Measurements from ENCODE around the gene ILF2.

The ILF2 gene

DNA sequence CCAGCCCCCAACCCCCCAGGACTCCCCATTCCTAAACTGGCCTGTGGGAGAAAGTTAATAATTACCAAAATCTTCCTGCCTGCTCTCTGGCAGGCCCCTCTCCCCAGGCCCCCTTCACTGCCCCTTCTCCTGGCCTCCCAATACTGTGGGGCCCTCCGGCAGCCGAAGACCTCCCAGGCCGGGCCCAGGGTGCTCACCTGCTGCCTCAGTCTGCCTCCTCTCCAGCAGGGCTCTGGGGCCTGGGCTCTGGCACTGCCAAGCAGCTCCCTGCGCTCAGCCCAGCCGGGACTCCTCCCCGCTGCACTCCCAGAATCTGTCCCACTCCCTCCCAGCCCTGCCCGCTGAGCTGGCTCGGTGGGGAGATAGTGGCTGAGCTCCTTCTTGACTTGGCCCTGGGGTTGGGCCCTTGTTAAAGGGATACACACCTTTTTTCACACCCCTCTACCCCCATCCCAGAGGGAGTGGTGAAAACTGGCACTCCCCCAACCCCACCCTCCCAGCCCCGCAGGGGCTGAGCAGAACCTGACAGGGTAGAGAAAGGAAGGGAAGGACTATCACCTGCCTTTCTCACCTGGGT is 58.0 kb downstream of the ILF2 start, which contains the start of gene S100A16 (continued):
- TF ChIP-seq ZNF211 (tag by site-specific recombination; IDR thresholded peaks at IDR 0.05; ENCODE audit: low read depth) (no peak), KLF1 (tag by site-specific recombination; IDR thresholded peaks at IDR 0.05) (peak; percentile 74), ZNF555 (tag by site-specific recombination; conservative IDR thresholded peaks at IDR 0.05) (no peak), GLIS2 (tag by site-specific recombination; IDR thresholded peaks at IDR 0.05) (0 out of 2 replicates have a peak, but pooled peaks have one; percentile 3), ZNF426 (tag by site-specific recombination; IDR thresholded peaks at IDR 0.05) (no peak)
- TF ChIP-seq, protein P1, sequence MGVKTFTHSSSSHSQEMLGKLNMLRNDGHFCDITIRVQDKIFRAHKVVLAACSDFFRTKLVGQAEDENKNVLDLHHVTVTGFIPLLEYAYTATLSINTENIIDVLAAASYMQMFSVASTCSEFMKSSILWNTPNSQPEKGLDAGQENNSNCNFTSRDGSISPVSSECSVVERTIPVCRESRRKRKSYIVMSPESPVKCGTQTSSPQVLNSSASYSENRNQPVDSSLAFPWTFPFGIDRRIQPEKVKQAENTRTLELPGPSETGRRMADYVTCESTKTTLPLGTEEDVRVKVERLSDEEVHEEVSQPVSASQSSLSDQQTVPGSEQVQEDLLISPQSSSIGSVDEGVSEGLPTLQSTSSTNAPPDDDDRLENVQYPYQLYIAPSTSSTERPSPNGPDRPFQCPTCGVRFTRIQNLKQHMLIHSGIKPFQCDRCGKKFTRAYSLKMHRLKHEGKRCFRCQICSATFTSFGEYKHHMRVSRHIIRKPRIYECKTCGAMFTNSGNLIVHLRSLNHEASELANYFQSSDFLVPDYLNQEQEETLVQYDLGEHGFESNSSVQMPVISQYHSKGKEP (tag by site-specific recombination; IDR thresholded peaks at IDR 0.05), result no peak
- TF ChIP-seq, protein P2, sequence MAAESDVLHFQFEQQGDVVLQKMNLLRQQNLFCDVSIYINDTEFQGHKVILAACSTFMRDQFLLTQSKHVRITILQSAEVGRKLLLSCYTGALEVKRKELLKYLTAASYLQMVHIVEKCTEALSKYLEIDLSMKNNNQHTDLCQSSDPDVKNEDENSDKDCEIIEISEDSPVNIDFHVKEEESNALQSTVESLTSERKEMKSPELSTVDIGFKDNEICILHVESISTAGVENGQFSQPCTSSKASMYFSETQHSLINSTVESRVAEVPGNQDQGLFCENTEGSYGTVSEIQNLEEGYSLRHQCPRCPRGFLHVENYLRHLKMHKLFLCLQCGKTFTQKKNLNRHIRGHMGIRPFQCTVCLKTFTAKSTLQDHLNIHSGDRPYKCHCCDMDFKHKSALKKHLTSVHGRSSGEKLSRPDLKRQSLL (tag by site-specific recombination; IDR thresholded peaks at IDR 0.05), result no peak

DNA sequence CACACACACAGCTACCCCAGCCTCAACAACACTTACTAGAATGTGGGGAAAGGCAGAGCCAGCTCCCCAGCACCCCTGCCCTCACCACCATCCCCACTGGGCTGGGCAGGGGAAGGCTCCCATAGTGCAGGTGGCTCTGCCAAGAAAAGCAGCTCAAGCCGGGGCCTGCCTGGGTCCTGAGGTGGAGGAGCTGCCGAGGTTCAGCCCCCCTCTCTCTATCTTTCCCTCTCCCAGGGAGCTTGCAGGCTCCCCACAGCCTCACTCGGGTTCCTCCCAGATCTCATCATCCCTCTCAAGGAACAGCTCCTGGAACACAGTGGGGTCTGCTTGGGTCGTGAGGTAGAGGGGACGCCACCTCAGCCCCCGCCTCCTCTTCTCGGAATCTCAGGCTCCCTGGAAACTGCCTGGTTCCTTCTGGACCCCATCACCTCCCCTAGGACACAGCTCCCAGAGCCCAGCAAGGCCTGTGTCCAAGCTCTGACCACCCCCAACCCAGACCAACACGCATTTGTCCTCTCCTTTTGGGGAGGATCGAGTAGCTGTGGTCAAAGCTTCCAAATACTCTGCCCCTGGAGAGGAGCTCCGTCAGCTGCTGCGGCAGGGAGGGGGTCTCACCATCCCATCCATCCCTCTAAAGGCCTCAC is 58.6 kb downstream of the ILF2 start:
- Histone ChIP-seq H3K27ac (ENCODE audit: extremely low read depth, low read depth, low read length) (no peak overlapping the region), H3K9me3 (ENCODE audit: control insufficient read depth, insufficient read depth, low read depth, low read length) (no peaks in the 10 kb centered on the region), H3K4me1 (ENCODE audit: control insufficient read depth, insufficient read depth, low read length) (no peaks in the 10 kb centered on the region), H3K4me3 (ENCODE audit: low read depth, low read length) (no peak overlapping the region), H3K36me3 (ENCODE audit: control insufficient read depth in 2 of 2, insufficient read depth in 1 of 2, low read length in 2 of 2) (no peaks in the 10 kb centered on the region)
- no peak for TF ChIP-seq GLI2 (tag by site-specific recombination; IDR thresholded peaks at IDR 0.05; ENCODE audit: borderline replicate concordance, low read depth)
- TF ChIP-seq ZNF416 (tag by site-specific recombination; IDR thresholded peaks at IDR 0.05), result no peak
- TF ChIP-seq ZNF48 (tag by site-specific recombination; IDR thresholded peaks at IDR 0.05), result no peak
- no peak for TF ChIP-seq ZNF621 (tag by site-specific recombination; IDR thresholded peaks at IDR 0.05)
- 0 out of 2 replicates have a peak, but pooled peaks have one; percentile 9 for TF ChIP-seq GLIS2 (tag by site-specific recombination; IDR thresholded peaks at IDR 0.05)
- TF ChIP-seq ZNF501 (tag by site-specific recombination; IDR thresholded peaks at IDR 0.05), result no peak
- no peak for TF ChIP-seq ZFP37 (tag by site-specific recombination; IDR thresholded peaks at IDR 0.05)
- no peak for TF ChIP-seq ZNF16 (tag by site-specific recombination; IDR thresholded peaks at IDR 0.05; ENCODE audit: low read depth)
- no peak for TF ChIP-seq ZNF24 (tag by site-specific recombination; IDR thresholded peaks at IDR 0.05)
- TF ChIP-seq ZNF274 (IDR thresholded peaks at IDR 0.05; ENCODE audit: low read length), result no peak
- no peak for TF ChIP-seq ZNF274 (tag by site-specific recombination; IDR thresholded peaks at IDR 0.05; ENCODE audit: borderline replicate concordance)
- TF ChIP-seq GFI1B (tag by site-specific recombination; IDR thresholded peaks at IDR 0.05), result no peak
- no peak for TF ChIP-seq ZNF600 (tag by site-specific recombination; IDR thresholded peaks at IDR 0.05)
- no peak for TF ChIP-seq ZSCAN23 (tag by site-specific recombination; IDR thresholded peaks at IDR 0.05)
- TF ChIP-seq TRIM28 (IDR thresholded peaks at IDR 0.05; ENCODE audit: borderline replicate concordance, low read length), result no peak
- TF ChIP-seq ZEB2 (tag by site-specific recombination; IDR thresholded peaks at IDR 0.05), result no peak
- TF ChIP-seq ZIC2 (tag by site-specific recombination; IDR thresholded peaks at IDR 0.05), result peak; percentile 78
- TF ChIP-seq GLIS1 (tag by site-specific recombination; IDR thresholded peaks at IDR 0.05), result peak; percentile 56
- TF ChIP-seq SETDB1 (IDR thresholded peaks at IDR 0.05; ENCODE audit: insufficient read length, low read length), result no peak
- TF ChIP-seq, protein P3, sequence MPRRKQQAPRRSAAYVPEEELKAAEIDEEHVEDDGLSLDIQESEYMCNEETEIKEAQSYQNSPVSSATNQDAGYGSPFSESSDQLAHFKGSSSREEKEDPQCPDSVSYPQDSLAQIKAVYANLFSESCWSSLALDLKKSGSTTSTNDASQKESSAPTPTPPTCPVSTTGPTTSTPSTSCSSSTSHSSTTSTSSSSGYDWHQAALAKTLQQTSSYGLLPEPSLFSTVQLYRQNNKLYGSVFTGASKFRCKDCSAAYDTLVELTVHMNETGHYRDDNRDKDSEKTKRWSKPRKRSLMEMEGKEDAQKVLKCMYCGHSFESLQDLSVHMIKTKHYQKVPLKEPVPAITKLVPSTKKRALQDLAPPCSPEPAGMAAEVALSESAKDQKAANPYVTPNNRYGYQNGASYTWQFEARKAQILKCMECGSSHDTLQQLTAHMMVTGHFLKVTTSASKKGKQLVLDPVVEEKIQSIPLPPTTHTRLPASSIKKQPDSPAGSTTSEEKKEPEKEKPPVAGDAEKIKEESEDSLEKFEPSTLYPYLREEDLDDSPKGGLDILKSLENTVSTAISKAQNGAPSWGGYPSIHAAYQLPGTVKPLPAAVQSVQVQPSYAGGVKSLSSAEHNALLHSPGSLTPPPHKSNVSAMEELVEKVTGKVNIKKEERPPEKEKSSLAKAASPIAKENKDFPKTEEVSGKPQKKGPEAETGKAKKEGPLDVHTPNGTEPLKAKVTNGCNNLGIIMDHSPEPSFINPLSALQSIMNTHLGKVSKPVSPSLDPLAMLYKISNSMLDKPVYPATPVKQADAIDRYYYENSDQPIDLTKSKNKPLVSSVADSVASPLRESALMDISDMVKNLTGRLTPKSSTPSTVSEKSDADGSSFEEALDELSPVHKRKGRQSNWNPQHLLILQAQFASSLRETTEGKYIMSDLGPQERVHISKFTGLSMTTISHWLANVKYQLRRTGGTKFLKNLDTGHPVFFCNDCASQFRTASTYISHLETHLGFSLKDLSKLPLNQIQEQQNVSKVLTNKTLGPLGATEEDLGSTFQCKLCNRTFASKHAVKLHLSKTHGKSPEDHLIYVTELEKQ (tag by site-specific recombination; IDR thresholded peaks at IDR 0.05; ENCODE audit: borderline replicate concordance), result no peak
- no peak for TF ChIP-seq ZNF777 (tag by site-specific recombination; IDR thresholded peaks at IDR 0.05; ENCODE audit: borderline replicate concordance)
- no peak for TF ChIP-seq ZNF2 (tag by site-specific recombination; IDR thresholded peaks at IDR 0.05)
- no peak for TF ChIP-seq ZBTB48 (tag by site-specific recombination; IDR thresholded peaks at IDR 0.05)
- POLR2A ChIA-PET, result interaction anchor here (1.1 to 1.9 kb wide), 2 partner anchors 15 to 22 kb away, joined by 6 to 24 read pairs; partner anchors contain the start of genes CHTOP, S100A1 and S100A13
- CTCF ChIA-PET, result interaction anchor here (0.6 to 4.8 kb wide), 4 partner anchors 15 to 506 kb away, joined by 3 to 28 read pairs (median 4); partner anchors contain the start of genes S100A1 and S100A13
